ENCODE measurements around the gene QARS1.

QARS1 gene

DNA sequence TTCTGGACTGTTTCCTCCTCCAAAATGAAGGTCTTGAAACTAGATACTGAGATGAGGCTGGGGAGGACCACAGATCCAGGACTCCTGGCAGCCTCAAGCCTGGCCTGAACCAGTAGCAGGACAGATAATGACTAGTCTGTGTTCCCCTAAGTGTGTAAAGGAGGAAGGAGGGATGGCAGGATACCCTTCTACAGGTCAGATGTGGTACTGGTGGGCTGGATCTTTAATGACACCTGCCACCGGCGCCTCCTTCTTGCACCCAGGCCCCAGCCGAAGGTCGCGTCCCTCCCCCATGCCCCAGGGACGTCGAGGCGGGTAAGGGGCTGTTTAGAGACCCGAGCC is 15.5 kb upstream of the QARS1 start:
- Histone ChIP-seq H3K4me3 (ENCODE audit: low read length) (peak overlapping the region; percentile 79), H3K4me1 (ENCODE audit: insufficient read depth, low read length) (peaks cover 6% of the 10 kb centered on the region; the same call in 1 of the 2 replicates), H3K9me3 (ENCODE audit: insufficient read depth, low read depth, low read length) (no peaks in the 10 kb centered on the region), H3K9ac (ENCODE audit: low read depth, low read length) (peak overlapping the region; percentile 87), H3K27me3 (ENCODE audit: insufficient read depth, low read length) (no peaks in the 10 kb centered on the region), H3K27ac (ENCODE audit: low read depth, low read length) (peak overlapping the region; percentile 98; the same call in 1 of the 2 replicates), H3K36me3 (ENCODE audit: insufficient read depth, low read length) (peaks cover 66% of the 10 kb centered on the region)
- WGBS = 4% methylated on average over 9 of the region's 9 CpGs

DNA sequence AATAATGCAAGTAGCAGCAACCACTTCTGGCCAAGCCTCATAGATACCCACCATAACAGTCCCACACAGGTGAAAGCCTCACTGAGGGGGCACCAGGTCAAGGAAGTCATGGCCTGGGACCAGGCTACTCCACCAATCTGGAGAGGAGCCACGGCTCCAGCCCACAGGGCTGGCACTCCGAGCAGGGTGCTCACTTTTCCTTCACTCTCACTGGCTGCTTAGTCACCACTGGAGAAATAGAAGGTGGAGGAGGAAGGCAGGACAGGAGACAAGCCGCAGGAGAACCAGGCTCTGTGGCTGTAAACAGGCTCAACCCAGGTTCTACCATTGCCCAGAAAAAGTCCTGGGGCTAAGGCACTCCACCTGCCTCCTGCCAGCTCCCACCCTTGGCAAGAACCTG is 14.9 kb upstream of the QARS1 start:
- Histone ChIP-seq H3K4me3 (ENCODE audit: low read length) (peak overlapping the region; percentile 79), H3K27ac (ENCODE audit: low read depth, low read length) (no peak overlapping the region), H3K36me3 (ENCODE audit: insufficient read depth, low read length) (peaks cover 69% of the 10 kb centered on the region), H3K27me3 (ENCODE audit: insufficient read depth, low read length) (no peaks in the 10 kb centered on the region), H3K9ac (ENCODE audit: low read depth, low read length) (peak overlapping the region; percentile 87), H3K9me3 (ENCODE audit: insufficient read depth, low read depth, low read length) (no peaks in the 10 kb centered on the region), H3K4me1 (ENCODE audit: insufficient read depth, low read length) (peaks cover 6% of the 10 kb centered on the region; the same call in 1 of the 2 replicates)
- 87% methylated on average over 3 of the region's 3 CpGs for WGBS

DNA sequence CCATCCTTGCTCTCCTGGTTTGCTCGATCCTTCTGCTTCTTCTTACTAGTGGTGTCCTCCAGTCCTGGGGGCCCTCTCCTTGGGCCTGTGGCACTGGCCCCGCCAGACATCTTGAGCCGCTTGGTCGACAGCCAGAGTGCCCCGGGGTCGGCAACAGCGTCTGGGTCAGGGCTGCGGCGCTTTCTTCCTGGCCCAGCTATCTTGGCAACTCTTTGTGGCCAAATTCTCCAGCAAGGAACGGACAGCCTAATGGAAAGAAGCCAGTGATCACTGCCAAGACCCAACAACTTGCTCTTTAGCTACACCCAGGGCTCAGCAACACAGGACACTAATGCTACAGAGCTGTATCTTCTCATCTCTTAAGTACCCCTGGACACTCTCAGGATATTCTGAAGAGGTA is 14.5 kb upstream of the QARS1 start:
- H3K27me3 ChIP-seq (ENCODE audit: insufficient read depth, low read length) = no peaks in the 10 kb centered on the region
- H3K4me1 ChIP-seq (ENCODE audit: insufficient read depth, low read length) = peaks cover 6% of the 10 kb centered on the region; the same call in 1 of the 2 replicates
- H3K4me3 ChIP-seq (ENCODE audit: low read length) = peak overlapping the region; percentile 79; the same call in 1 of the 2 replicates
- no peaks in the 10 kb centered on the region for H3K9me3 ChIP-seq (ENCODE audit: insufficient read depth, low read depth, low read length)
- 95% methylated on average over 10 of the region's 10 CpGs for WGBS
- peaks cover 69% of the 10 kb centered on the region for H3K36me3 ChIP-seq (ENCODE audit: insufficient read depth, low read length)
- H3K9ac ChIP-seq (ENCODE audit: low read depth, low read length) = no peak overlapping the region
- no peak overlapping the region for H3K27ac ChIP-seq (ENCODE audit: low read depth, low read length)

DNA sequence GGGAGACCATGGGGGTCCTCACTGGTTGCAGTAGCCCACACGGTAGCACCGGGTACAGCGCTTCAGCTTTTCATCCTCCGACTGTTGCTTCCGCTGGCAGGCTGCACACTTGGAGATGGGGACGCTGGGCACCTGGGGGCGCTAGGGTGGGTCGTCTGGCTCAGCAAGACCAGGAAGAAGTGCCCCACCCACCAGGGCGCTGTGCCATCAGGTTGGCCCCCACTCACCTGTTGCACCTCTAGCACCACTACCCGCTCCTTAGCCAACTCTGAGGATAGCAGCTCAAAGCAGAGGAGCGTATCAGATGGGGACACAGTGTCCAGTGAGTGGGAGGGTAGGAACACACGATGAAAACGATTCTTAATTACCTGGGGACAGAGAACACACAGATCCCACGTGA is 7.7 kb upstream of the QARS1 start:
- WGBS = 95% methylated on average over 14 of the region's 14 CpGs
- Histone ChIP-seq H3K4me3 (ENCODE audit: low read length) (no peak overlapping the region), H3K27ac (ENCODE audit: low read depth, low read length) (no peak overlapping the region), H3K9ac (ENCODE audit: low read depth, low read length) (no peak overlapping the region), H3K36me3 (ENCODE audit: insufficient read depth, low read length) (peaks cover 97% of the 10 kb centered on the region), H3K9me3 (ENCODE audit: insufficient read depth, low read depth, low read length) (no peaks in the 10 kb centered on the region), H3K27me3 (ENCODE audit: insufficient read depth, low read length) (no peaks in the 10 kb centered on the region), H3K4me1 (ENCODE audit: insufficient read depth, low read length) (no peaks in the 10 kb centered on the region)

DNA sequence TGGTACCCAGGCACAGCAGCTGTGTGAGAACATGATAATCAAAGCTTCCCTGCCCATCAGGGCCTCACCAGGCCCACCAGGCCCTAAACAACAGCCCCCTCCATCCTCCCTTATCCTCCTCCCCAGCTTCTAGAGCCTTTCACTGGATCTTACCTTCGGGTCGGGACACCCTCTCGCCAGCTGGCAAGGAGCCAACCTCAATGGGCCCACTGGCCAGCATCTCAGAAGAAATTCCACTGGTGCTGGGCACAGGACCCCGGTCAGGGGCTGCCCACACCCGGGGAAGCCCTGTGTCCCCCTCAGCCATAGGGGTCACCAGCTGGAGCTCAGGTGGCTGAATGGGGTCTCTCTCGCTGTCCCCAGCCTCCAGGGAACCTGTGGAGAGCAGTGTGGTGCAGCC is 6.8 kb upstream of the QARS1 start:
- Histone ChIP-seq H3K4me1 (ENCODE audit: insufficient read depth, low read length) (no peaks in the 10 kb centered on the region), H3K4me3 (ENCODE audit: low read length) (no peak overlapping the region), H3K9me3 (ENCODE audit: insufficient read depth, low read depth, low read length) (no peaks in the 10 kb centered on the region), H3K27ac (ENCODE audit: low read depth, low read length) (no peak overlapping the region), H3K9ac (ENCODE audit: low read depth, low read length) (no peak overlapping the region), H3K27me3 (ENCODE audit: insufficient read depth, low read length) (no peaks in the 10 kb centered on the region), H3K36me3 (ENCODE audit: insufficient read depth, low read length) (peaks cover 88% of the 10 kb centered on the region)
- 97% methylated on average over 6 of the region's 6 CpGs for whole genome bisulfite sequencing

DNA sequence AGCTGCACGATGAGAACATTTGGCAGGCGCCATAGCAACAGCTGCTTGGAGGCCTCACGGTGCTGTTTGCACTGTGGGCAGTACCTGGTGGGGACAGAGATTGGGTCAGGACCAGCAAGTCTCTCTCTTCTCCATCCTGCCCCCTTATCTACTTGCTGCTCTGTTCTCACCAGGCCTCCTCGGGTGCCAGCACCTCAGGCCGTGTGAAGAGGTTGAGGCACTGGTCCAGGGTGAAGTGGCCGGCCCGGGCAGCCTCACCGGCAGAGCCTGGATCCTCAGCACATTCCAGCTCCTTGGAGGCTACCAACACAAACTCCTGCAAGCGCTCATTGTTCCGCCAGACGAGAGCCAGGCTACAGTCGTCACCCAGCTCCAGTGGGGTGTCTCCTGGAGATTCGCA is 6.2 kb upstream of the QARS1 start:
- Histone ChIP-seq H3K27me3 (ENCODE audit: insufficient read depth, low read length) (no peaks in the 10 kb centered on the region), H3K27ac (ENCODE audit: low read depth, low read length) (no peak overlapping the region), H3K36me3 (ENCODE audit: insufficient read depth, low read length) (peaks cover 82% of the 10 kb centered on the region), H3K4me1 (ENCODE audit: insufficient read depth, low read length) (peaks cover under 1% of the 10 kb centered on the region; the same call in 1 of the 2 replicates), H3K9ac (ENCODE audit: low read depth, low read length) (no peak overlapping the region), H3K9me3 (ENCODE audit: insufficient read depth, low read depth, low read length) (no peaks in the 10 kb centered on the region), H3K4me3 (ENCODE audit: low read length) (no peak overlapping the region)
- WGBS = 96% methylated on average over 13 of the region's 13 CpGs

DNA sequence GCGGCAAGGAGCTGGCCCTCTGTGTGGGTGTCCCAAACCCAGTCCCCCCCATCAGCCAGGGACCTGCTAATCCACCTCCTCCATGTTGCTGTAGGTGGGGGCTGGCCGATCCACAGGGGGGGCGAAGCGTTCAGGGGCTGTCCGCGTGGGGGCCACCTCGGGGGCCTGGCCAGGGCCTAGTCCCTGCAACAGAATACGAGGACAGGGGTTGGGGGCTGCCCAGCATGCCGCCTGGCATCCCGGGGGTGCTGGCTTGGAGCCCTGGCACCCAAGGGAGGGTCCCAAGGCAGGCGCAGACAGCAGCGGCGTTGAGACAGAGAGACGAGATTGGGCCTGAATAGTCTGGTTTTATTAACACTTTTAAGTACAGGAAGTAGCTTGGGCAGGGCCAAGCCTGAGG is 3.8 kb upstream of the QARS1 start:
- H3K4me1 ChIP-seq (ENCODE audit: insufficient read depth, low read length) = peaks cover 8% of the 10 kb centered on the region; the same call in 1 of the 2 replicates
- no peak overlapping the region for H3K27ac ChIP-seq (ENCODE audit: low read depth, low read length)
- WGBS = 94% methylated on average over 14 of the region's 14 CpGs
- no peak overlapping the region for H3K9ac ChIP-seq (ENCODE audit: low read depth, low read length)
- no peaks in the 10 kb centered on the region for H3K27me3 ChIP-seq (ENCODE audit: insufficient read depth, low read length)
- H3K36me3 ChIP-seq (ENCODE audit: insufficient read depth, low read length) = peaks cover 62% of the 10 kb centered on the region
- no peaks in the 10 kb centered on the region for H3K9me3 ChIP-seq (ENCODE audit: insufficient read depth, low read depth, low read length)
- no peak overlapping the region for H3K4me3 ChIP-seq (ENCODE audit: low read length)

DNA sequence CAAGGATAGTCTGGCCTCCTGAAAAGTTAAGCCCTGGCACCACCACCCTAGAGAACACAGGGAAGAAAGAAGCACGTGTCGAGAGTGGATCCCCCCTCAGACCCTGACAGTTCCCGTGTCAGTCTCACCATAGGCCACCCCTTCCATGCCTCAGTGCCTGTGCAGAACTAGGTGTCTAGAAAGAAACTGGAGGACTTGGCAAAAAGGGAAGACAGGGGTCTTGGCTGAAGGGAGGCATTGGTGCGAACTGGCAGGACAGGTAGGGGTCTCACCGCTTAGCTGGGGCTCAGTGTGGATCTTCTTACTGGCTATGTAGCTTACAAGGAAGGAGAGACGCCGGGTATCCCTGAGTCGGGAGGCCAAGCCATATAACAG is 518 bp downstream of the QARS1 start:
- Histone ChIP-seq H3K36me3 (ENCODE audit: insufficient read depth, low read length) (peaks cover 63% of the 10 kb centered on the region), H3K27me3 (ENCODE audit: insufficient read depth, low read length) (no peaks in the 10 kb centered on the region)
- 11% methylated on average over 8 of the region's 8 CpGs for WGBS

DNA sequence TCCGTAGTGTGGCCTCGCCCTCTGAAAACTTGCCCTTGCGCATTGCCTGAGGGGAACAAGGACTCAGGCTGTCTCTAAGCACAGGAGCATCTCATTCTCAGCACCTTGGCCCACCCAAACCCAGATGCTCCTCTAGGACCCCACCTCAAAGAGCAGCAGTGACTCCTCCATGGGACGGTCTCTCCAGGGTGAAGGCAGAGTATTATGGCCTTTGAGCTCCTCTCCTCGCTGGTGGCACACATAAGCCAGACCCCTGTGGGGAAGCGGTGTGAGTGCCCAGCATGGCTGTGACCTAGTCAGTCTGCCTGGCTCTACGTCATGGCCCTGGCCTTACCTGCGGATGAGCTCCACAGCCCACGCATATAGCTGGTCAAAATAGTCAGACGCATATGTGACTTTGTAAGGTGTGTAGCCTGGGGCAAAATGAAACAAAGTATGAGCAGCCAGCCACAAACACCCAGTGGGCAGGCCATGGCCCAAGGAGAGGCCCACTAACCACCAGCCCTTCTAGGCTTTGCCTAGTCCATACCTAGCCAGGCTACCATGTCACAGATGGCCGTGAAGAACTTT is 4.4 kb downstream of the QARS1 start:
- H3K27me3 ChIP-seq (ENCODE audit: insufficient read depth, low read length) = no peaks in the 10 kb centered on the region
- WGBS = 96% methylated on average over 11 of the region's 11 CpGs
- H3K36me3 ChIP-seq (ENCODE audit: insufficient read depth, low read length) = peaks cover 74% of the 10 kb centered on the region
- no peaks in the 10 kb centered on the region for H3K9me3 ChIP-seq (ENCODE audit: insufficient read depth, low read depth, low read length)
- H3K4me1 ChIP-seq (ENCODE audit: insufficient read depth, low read length) = peaks cover 4% of the 10 kb centered on the region; the same call in 1 of the 2 replicates
- H3K9ac ChIP-seq (ENCODE audit: low read depth, low read length) = no peak overlapping the region
- no peak overlapping the region for H3K27ac ChIP-seq (ENCODE audit: low read depth, low read length)
- H3K4me3 ChIP-seq (ENCODE audit: low read length) = no peak overlapping the region

More for the DNA sequence above, 518 bp downstream of the QARS1 start:
- Histone ChIP-seq H3K4me1 (ENCODE audit: insufficient read depth, low read length) (peaks cover 8% of the 10 kb centered on the region; the same call in 1 of the 2 replicates), H3K27ac (ENCODE audit: low read depth, low read length) (peak overlapping the region; percentile 91), H3K9me3 (ENCODE audit: insufficient read depth, low read depth, low read length) (no peaks in the 10 kb centered on the region), H3K4me3 (ENCODE audit: low read length) (peak overlapping the region; percentile 82), H3K9ac (ENCODE audit: low read depth, low read length) (peak overlapping the region; percentile 97)

DNA sequence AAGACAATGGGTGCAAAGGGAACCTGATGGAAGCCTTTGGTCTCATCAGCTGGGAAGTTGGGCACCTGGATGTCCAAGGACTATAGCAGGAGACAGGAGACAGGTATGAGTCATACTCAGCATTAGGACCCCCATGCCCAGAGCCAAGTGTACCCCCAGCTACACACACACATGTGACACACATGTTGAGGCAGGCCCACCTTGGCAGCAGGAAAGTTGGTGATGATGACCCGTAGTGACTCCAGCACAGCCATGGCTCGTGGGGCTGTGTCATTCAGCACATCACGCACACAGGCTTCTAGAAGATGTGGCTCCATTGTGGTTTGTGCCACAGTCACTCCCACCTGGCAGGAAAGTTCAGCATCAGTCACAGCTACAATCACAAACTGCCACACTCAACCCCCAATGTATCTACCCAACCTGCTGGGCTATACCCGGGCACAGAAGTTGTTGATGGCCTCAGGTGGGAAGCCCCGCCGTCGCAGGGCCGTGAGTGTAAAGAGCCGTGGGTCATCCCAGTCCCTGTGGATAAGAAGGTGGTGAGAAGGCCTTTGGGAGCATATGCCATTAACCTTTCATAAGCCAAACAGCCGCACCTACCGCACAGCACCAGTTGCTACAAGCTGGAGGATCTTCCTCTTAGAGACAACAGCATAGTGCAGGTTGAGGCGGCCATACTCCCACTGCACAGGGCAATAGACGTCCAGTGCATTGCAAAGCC is 5.5 kb downstream of the QARS1 start:
- Histone ChIP-seq H3K36me3 (ENCODE audit: insufficient read depth, low read length) (peaks cover 74% of the 10 kb centered on the region), H3K9ac (ENCODE audit: low read depth, low read length) (no peak overlapping the region), H3K4me1 (ENCODE audit: insufficient read depth, low read length) (peaks cover 4% of the 10 kb centered on the region; the same call in 1 of the 2 replicates), H3K9me3 (ENCODE audit: insufficient read depth, low read depth, low read length) (no peaks in the 10 kb centered on the region), H3K4me3 (ENCODE audit: low read length) (no peak overlapping the region), H3K27ac (ENCODE audit: low read depth, low read length) (no peak overlapping the region), H3K27me3 (ENCODE audit: insufficient read depth, low read length) (no peaks in the 10 kb centered on the region)
- 95% methylated on average over 13 of the region's 13 CpGs for WGBS

DNA sequence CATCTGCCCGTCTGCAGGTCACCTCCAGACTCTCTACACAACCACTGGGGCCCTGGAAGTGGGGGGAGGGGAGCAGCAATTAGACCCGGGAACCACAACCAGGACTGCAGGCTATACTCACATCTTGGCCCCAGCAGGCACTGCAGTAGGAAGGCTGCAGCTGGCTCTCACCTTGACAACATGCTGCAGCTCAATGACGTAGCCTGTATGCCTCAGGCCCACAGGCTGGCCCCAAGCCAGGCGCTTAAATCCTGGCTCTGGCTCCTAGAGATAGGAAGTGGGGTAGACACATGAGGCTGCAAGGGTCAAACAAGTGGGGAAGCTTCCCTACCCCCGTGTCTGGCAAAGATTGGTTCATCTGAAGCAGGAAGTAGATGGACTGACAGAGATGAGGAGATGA is 6.1 kb downstream of the QARS1 start:
- Histone ChIP-seq H3K4me3 (ENCODE audit: low read length) (no peak overlapping the region), H3K4me1 (ENCODE audit: insufficient read depth, low read length) (no peaks in the 10 kb centered on the region; the same call in 1 of the 2 replicates), H3K27me3 (ENCODE audit: insufficient read depth, low read length) (no peaks in the 10 kb centered on the region), H3K9me3 (ENCODE audit: insufficient read depth, low read depth, low read length) (no peaks in the 10 kb centered on the region), H3K36me3 (ENCODE audit: insufficient read depth, low read length) (peaks cover 72% of the 10 kb centered on the region), H3K27ac (ENCODE audit: low read depth, low read length) (no peak overlapping the region), H3K9ac (ENCODE audit: low read depth, low read length) (no peak overlapping the region)
- WGBS = 93% methylated on average over 5 of the region's 5 CpGs

Data from HUES64 (cell line).